ENCODE results near the gene UBASH3B.

The UBASH3B gene

GRCh38 chr11:122671400-122671891 lies 15.9 kb downstream of the UBASH3B start:
- DNase-seq (ENCODE audit: low read depth) = no peak

GRCh38 chr11:122672892-122673291 lies 17.4 kb downstream of the UBASH3B start:
- no peak overlapping the region for H3K4me3 ChIP-seq (ENCODE audit: low read depth, low read length)
- DNase-seq (ENCODE audit: low read depth) = peak; percentile 13

More at GRCh38 chr11:122671400-122671891, 15.9 kb downstream of the UBASH3B start:
- no peak overlapping the region for H3K4me3 ChIP-seq (ENCODE audit: low read depth, low read length)

DNA sequence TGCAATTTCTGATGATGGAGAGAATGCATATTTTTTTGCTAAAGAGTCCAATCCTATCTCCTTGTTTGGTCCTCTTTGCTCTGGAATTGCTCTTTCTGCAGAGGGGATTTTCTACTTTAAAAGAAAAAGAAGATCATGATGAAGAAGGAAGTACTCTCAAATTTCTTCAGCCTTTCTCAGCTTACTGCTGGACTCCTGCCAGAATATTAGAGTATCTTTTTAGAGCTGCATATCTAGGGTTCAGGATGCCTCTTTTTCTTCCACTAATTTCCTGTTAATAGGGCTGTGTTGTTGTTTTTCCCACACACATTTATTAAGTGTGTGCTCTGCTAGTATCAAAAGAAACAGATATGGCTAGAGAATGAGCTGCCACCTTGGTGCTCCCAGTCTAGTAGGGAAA lies 18.2 kb downstream of the UBASH3B start:
- H3K4me3 ChIP-seq (ENCODE audit: low read depth, low read length) = no peak overlapping the region
- peak; percentile 22 for DNase-seq (ENCODE audit: low read depth)

GRCh38 chr11:122676638-122677037 lies 21.1 kb downstream of the UBASH3B start:
- DNase-seq (ENCODE audit: low read depth) = no peak
- H3K4me3 ChIP-seq (ENCODE audit: low read depth, low read length) = no peak overlapping the region

GRCh38 chr11:122677256-122677655 lies 21.7 kb downstream of the UBASH3B start:
- no peak for DNase-seq (ENCODE audit: low read depth)

GRCh38 chr11:122678406-122678805 lies 22.9 kb downstream of the UBASH3B start:
- no peak overlapping the region for H3K4me3 ChIP-seq (ENCODE audit: low read depth, low read length)
- DNase-seq (ENCODE audit: low read depth) = no peak

More at GRCh38 chr11:122677256-122677655, 21.7 kb downstream of the UBASH3B start:
- H3K4me3 ChIP-seq (ENCODE audit: low read depth, low read length) = no peak overlapping the region

DNA sequence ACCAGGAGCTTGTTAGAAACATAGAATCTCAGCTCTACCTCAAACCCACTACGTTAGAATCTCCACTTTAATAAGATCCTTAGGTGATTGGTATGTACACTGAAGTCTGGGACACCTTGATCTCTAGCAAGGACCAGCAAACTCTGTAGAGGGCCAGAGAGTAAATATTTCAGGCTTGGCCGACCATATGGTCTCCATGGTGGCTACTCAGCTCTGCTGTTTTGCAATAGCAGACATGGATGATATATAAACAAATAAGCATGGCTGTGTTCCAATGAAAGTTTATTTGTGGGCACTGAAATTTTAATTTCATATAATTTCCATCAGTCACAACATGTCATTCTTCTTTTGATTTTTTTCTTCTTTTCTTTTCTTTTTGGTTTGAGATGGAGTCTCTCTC lies 23.9 kb downstream of the UBASH3B start:
- H3K4me3 ChIP-seq (ENCODE audit: low read depth, low read length) = no peak overlapping the region
- DNase-seq (ENCODE audit: low read depth) = no peak

GRCh38 chr11:122681070-122681469 lies 25.5 kb downstream of the UBASH3B start:
- H3K4me3 ChIP-seq (ENCODE audit: low read depth, low read length) = no peak overlapping the region
- no peak for DNase-seq (ENCODE audit: low read depth)

- DNase-seq (ENCODE audit: low read depth) = no peak
- H3K4me3 ChIP-seq (ENCODE audit: low read depth, low read length) = no peak overlapping the region
Measured at GRCh38 chr11:122681735-122682134, 26.2 kb downstream of the UBASH3B start.

DNA sequence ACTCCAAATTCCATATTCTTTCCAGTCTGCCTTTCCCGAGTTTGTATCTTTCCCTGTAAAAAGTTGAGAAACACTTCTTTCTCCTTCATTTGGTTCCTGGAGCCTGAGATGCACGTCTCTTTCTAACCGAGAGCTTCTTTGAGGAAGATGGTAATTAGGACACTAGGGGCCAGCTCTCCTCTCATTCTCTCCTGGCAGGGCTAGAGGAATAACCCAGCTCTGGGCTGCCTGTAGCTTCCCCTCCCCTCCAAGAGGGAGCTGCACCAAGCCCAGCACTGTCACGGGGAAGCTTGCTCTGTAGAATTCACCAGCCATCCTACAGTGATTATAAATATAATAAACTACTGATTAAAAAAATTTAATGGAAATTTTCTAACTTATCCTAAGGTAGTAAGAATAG lies 26.9 kb downstream of the UBASH3B start:
- no peak overlapping the region for H3K4me3 ChIP-seq (ENCODE audit: low read depth, low read length)
- DNase-seq (ENCODE audit: low read depth) = no peak

- no peak overlapping the region for H3K4me3 ChIP-seq (ENCODE audit: low read depth, low read length)
- DNase-seq (ENCODE audit: low read depth) = no peak
Measured at GRCh38 chr11:122685041-122685440, 29.5 kb downstream of the UBASH3B start.

DNA sequence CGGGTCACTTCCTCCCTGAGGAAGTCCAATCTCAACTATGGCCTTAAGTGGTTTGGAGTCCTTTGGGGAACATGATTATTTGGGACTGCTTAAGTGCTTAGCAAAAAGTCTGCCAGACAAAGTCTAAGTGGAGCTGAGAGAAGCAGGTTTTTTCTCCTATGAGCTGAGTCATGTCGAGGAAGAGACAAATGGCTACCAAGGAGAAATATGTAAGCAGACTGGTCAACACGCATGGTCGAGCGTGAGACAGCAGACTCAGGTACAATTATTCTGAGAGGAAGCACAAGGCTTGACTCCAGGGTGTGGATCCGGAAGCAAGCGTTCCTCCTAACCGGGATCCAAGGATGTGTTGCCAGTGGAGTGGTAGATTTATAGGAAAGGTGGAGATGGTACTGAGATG lies 30.6 kb downstream of the UBASH3B start:
- H3K4me3 ChIP-seq (ENCODE audit: low read depth, low read length) = no peak overlapping the region
- no peak for DNase-seq (ENCODE audit: low read depth)

DNA sequence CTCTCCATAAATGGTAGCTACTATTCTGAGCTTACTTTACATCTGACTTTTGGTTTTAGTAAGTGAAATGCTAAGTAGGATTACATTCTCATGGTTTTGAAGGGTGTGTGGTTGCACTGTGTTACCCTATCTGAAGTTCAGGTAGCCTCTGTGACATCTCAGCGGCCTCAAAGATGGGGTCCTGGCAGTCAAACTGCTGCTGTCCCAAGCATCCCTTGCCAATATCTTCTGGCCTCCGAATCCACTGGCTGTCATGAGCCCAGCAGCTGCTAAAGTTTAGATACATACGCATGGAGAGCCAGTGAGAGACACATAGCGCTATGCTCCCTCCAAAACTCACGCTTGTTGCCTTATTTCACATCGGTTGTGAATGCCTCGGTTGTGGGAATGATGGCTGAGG lies 34.9 kb downstream of the UBASH3B start:
- peak overlapping the region; percentile 18 for H3K4me3 ChIP-seq (ENCODE audit: low read depth, low read length)
- no peak for DNase-seq (ENCODE audit: low read depth)

- peak overlapping the region; percentile 18 for H3K4me3 ChIP-seq (ENCODE audit: low read depth, low read length)
- DNase-seq (ENCODE audit: low read depth) = no peak
Measured at GRCh38 chr11:122690801-122691548, 35.5 kb downstream of the UBASH3B start.

- no peak for DNase-seq (ENCODE audit: low read depth)
- no peak overlapping the region for H3K4me3 ChIP-seq (ENCODE audit: low read depth, low read length)
Measured at GRCh38 chr11:122691549-122692150, 36.1 kb downstream of the UBASH3B start.

DNA sequence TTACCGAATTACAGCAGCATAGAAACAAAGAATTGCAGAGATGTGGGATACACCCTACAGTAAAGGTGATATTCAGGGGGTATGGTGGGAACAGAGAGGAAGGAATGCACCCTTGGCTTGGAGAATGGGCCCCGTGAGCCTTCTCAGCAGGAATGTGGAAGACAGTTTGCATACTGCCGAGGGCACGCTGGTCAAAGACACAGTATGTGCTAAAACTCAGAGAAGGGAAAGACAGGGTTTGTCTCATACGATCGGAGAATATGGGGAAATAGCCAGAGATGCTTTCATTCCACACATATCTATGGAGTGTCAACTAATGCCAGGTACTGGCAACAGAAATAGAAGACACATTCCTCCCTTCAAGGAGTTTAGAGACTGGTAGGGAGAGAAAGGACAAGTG lies 36.9 kb downstream of the UBASH3B start:
- no peak overlapping the region for H3K4me3 ChIP-seq (ENCODE audit: low read depth, low read length)

GRCh38 chr11:122695076-122695615 lies 39.6 kb downstream of the UBASH3B start:
- H3K4me3 ChIP-seq (ENCODE audit: low read depth, low read length) = no peak overlapping the region
- no peak for DNase-seq (ENCODE audit: low read depth)

More for the DNA sequence above, 36.9 kb downstream of the UBASH3B start:
- no peak for DNase-seq (ENCODE audit: low read depth)

DNA sequence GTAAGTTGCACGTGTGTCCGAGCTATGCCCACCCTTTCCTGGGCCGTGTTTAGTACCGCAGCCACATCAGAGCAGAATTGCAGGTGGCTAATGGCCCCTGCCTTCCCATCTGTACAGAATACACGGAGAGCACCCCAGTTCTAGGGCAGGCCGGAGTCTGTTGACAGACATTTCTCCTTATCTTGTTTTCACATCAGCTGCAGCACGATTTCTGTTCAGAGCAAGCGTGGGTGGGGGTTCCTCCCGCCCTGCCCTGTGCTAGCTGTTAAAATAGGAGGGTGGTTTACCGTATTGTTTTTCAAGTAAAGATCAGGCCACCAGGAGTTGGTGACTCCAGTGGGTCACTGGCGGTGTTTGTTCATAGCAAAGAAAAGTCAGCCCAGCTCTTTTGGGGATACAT lies 41.1 kb downstream of the UBASH3B start:
- DNase-seq (ENCODE audit: low read depth) = no peak
- no peak overlapping the region for H3K4me3 ChIP-seq (ENCODE audit: low read depth, low read length)

GRCh38 chr11:122697636-122698167 lies 42.2 kb downstream of the UBASH3B start:
- H3K4me3 ChIP-seq (ENCODE audit: low read depth, low read length) = no peak overlapping the region

GRCh38 chr11:122698392-122698791 lies 42.9 kb downstream of the UBASH3B start:
- no peak for DNase-seq (ENCODE audit: low read depth)
- H3K4me3 ChIP-seq (ENCODE audit: low read depth, low read length) = no peak overlapping the region

More at GRCh38 chr11:122697636-122698167, 42.2 kb downstream of the UBASH3B start:
- DNase-seq (ENCODE audit: low read depth) = peak; percentile 30
